NCI-H510A treated with DMSO at 0.1 percent for 48 hours (cell line): ENCODE results near the gene MPEG1.

Experiments
- DNase-seq: peaks from one replicate; lab custom pipeline; 2025; lab: John Stamatoyannopoulos, UW

MPEG1 gene, protein sequence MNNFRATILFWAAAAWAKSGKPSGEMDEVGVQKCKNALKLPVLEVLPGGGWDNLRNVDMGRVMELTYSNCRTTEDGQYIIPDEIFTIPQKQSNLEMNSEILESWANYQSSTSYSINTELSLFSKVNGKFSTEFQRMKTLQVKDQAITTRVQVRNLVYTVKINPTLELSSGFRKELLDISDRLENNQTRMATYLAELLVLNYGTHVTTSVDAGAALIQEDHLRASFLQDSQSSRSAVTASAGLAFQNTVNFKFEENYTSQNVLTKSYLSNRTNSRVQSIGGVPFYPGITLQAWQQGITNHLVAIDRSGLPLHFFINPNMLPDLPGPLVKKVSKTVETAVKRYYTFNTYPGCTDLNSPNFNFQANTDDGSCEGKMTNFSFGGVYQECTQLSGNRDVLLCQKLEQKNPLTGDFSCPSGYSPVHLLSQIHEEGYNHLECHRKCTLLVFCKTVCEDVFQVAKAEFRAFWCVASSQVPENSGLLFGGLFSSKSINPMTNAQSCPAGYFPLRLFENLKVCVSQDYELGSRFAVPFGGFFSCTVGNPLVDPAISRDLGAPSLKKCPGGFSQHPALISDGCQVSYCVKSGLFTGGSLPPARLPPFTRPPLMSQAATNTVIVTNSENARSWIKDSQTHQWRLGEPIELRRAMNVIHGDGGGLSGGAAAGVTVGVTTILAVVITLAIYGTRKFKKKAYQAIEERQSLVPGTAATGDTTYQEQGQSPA

DNA sequence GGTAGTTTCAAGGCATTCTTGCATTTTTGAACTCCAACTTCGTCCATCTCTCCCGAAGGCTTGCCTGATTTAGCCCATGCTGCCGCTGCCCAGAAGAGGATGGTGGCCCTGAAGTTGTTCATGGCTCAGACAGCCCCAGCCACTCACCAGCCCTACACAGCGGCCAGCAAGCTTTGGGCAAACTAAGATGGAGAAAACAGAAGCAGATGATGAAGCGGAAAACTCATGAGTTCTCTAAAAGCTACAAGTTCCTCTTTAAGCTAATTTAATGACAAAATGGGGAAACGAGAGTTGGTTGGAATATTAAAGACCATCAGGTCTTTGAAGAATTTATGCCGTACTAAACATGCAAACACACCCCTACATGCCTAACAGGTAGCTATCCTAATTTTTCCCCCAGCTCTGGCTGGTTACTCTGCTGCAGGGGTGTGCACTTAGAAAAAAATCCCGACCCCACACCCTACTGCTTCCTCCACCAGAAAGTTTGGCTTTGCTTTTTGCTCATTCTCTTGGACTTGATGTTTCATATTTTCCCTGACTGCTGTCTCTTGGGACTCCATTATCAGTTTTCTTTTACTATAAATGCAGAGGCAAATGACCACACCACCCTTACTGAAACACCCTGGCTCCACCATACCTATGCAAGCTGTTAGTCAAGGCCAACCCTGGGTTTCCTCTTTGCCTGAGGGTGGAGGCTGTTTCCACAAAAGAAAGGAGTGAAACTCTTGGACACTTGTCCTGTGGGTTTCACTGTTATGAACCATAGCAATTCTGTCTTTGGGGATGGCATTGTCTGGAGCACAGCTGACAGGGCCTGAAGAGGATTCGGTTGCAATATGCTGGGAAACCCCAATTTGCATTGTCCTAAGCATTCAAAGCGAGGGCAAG, at the start of gene MPEG1:
TSS of gene MPEG1 (minus strand) at position 184 of the 888 bp plus-strand sequence. CDS start at position 122, 62 bp downstream.
- DNase-seq = no peak

DNA sequence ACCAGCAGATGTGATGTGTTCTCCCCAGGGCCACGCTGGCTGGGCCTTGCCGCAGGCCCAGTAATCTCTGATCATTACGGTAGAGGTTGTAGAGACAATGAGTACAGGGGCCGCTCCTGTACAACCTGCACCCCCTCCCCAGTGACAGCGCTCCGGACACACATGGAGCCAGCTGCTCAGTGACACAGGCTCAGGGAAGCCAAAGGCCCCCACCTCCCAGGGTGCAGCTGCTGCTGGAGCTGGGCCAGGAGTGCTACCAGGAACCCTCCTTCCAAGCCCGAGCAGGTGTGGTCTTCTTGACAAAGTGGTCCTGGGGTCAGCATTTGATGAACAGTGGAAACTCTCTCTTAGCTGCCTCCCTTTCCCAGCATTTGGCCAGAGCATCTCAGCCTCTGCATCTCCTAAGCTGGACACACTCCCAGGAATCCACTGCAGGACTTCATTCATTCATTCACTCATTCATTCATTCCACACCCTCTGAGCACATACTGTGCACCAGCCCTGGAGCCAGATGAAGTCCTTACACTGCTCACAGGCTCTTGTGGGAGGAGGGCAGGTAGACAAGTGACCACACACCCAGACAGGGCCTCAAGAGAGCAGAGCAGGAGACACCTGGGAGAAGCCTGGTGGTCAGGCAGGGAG, 49.6 kb upstream of the MPEG1 start:
- DNase-seq = no peak

DNA sequence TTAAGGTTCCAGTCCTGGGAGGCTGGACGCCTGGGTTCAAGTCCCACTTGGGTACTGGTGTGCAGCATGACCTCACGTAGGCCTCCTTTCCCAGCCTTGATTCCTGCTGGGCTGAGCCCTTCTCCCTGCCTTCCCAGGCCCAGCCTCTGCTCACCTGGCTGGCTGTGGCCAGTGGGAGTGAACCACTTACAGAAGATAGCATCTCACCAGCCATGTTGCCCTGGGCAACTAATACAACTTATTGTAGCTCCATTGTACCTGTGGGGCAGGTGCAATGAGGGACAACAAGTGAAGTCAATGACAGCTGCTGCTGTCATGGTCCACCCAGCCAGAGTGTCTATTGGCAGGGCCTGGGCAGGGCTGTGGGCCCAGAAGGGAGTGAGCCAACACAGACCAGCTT, 48.4 kb upstream of the MPEG1 start:
- no peak for DNase-seq

DNA sequence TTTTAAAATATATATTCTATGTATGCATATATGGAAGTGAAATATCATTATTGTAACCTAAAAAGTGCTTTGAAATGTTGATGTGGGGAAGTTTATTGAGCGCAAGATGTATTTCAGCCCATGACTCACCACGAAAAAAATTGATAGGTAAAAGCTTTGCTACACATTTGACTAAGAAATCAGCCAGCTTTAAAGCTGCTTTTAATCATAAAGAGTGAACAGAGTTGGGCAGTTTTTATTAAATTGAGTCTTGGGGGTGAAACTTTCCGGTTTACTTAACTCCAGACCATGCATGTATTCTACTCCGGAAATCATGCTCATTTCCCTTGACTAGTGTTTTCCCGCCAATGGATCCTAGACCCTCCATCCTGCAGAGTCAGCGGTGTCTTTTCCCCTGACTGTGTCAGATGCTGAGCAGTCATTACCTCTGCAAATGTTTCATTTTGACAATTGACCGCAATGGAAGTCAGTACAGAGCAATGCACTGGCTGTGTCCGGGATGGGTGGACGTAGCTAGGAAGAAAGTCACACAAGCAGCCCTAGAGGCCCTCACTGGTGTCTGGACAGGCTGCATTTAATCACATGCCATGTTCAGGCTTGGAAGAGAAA, 47.2 kb upstream of the MPEG1 start:
- DNase-seq = no peak

DNA sequence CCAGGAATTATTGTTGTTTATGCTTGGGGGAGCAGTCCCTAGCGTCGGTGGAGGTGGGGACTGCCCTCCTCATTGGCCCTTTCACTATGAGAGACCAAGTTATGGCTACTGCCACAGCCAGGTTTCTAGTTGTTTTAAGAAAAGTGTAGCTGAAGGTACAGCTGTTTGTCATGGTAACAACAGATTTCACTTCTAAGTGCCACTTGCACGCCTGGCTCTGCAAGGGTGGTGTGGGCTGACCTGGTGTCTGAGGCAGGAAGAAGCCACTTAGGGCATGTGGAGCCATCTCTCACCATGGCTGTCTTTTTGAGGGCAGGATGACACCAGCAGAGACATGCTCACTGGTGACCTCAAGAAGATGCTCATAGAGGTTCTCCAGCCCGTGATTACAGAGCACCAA, 46.3 kb upstream of the MPEG1 start:
- DNase-seq = no peak

DNA sequence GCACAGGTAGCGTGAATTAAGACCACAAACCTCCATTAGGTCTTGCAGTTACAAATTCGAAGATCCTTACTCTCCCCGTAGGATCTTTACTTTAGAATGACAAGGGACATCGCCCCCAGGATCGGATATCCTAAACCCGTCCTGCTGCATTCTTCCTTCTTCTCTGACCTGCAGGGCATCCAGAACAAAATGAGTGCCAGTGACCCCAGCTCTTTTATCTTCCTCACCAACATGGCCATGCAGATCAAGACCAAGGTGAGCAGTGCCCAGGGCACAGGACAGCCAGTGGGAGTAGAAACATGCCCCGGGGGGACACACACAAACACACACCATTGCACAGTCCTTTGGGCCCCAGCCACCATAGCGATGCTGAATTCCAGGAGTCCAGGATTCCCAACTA, 42.6 kb upstream of the MPEG1 start:
- no peak for DNase-seq

DNA sequence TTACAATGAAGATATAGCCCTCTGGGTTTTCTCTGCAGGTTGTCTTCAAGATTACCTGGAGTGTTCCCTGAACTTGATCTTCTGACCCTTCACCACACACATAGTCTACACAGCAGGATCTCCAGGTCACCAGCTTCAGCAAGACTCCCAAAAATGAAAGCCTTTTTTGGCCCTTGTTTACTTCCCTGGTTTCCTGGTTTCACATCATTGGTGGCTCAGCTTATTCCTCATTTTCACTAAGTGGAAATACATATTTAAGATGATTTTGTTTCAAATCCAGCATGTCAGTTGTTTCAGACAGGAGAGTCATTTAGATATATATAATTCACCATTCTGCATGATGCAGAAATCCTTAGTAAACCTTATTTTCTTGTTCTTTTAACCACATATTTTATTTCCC, 41.6 kb upstream of the MPEG1 start:
- DNase-seq = no peak

DNA sequence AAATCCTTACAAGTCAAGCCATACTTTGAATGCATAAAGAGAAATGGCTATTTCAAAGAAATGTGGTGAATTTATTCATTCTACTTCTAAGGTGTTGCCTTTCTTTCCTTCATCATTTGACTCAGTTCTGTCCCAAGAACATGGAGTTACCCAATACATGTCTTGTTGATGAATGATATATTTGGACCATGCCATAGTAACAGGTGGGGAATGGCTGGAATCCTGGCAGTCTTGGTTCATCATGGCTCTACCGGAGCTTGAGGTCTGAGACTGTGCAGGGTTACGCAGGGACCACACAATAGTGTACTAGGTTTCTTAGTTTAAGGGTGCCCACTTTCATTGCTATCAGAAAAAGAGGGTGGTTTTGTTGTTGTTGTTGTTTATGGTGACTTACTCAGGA, 40.3 kb upstream of the MPEG1 start:
- no peak for DNase-seq

DNA sequence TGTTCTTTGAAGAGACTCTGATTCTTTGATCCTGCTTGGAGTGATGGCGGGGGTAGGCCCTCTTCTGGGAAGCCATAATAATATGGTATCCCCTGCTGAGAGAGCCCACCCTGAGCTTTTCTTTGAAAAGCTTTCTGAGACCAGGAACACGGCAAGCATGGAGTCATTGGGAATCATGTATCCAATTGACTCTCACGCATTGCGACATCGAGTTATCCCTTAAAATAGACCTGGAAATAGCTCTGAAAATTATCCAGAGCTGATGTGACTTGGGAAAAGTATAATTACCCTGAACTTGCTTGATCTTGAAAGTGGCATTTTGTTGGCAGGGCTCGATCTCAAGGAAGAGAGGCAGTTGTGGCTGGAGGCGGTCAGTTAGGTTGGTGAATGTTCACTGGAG, 36.8 kb upstream of the MPEG1 start:
- DNase-seq = no peak

DNA sequence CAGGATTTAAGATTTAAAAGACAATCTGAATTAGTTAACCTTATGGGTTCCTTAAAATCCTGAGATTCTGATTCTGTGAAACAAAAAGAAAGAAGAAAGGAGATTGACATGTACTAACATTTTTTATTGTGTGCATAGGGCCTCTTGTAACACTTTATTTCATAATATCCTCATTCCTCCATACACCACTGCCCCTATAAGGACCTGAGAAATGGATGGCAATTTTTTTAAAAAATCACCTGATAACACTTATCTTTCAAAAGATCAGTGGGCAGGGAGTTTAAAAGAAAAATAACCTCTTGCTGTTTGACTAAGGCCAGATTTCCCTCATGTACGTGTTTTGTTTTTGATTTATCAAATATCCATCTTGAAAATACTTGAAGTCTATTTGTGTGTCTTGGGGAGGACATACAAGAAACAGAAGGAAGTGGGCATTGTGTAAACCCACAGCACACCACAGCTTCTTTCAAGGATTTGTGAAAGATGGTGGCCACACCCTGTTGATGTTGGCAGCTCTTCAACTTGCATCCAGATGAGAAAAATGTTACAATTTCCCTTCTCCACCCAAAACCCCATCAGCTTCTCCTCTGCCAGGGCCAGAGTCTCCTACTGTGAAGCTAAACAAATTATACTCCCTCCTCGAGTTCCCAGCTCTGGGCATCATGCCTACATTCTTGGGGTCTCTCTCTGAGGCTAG, 35.0 kb upstream of the MPEG1 start:
- no peak for DNase-seq

DNA sequence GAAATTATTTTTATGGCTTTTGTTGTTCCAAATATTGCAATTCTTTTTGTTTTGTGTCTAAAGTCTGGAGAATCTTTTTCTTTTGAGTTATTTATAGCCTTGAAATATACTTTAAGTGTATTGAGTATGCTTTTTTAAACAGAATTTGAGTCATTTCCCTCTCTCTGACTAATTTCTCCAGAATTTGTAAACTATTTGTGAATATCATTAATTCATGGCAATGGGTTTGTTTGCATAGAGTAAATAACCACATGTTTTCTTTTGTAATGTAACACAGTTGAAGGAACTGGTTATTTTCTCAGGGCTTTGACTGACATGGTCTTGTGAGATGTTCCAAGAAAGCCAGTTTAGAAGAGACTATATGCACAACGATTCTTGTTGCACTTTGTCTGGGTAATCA, 30.9 kb upstream of the MPEG1 start:
- DNase-seq = no peak

DNA sequence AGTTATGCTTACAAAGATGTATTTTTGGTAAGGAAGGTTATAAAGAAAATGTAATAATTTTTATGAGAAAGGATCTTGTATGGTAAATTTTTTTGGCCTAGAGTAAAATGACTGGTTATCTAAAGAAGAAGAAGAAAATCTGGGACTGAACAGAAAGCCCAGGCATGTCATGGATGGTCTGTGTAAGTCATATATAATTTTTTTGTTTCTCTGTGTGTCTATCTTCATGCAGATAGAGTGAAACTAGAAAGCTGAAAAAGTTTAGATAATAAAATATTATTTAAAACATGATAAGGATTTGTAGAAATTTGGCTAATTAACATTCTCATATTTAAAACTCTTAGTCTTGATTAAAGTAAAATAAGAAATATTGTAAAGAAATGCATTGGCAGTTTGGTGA, 27.6 kb upstream of the MPEG1 start:
- DNase-seq = no peak

DNA sequence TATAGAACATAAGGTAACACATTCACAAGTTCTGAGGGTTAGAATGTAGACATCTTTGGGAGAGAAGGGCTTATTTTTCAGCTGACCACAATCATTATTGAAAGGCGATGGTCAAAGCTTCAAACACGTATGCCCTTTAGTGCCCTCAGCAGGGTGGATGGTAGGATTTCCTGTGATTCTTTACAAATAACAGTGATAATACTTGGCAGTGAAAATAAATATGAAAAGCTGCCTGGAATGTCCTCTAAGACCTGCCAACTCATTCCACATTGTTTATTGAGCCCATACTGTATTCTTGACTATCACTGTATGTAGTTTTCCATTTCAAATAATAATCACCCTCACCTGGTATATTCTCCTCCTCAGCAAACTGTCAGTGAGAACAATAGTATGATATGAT, 13.7 kb upstream of the MPEG1 start:
- DNase-seq = no peak

DNA sequence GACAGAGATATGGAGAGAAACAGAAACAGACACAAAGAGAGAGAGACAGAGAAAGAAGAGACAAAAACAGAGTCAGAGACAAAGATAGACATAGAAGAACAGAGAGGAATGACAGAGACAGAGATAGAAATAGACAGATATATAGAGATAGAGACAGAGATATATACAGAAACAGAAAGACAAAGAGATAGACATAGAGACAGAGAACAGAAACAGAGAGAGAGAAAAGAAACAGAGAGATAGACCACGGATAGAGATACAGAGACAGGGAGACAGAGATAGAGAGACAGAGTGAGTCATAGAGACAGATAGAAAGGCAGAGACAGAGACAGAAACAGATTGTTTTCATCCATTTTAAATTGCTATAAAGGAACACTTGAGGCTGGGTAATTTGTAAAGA, 12.3 kb upstream of the MPEG1 start:
- no peak for DNase-seq

DNA sequence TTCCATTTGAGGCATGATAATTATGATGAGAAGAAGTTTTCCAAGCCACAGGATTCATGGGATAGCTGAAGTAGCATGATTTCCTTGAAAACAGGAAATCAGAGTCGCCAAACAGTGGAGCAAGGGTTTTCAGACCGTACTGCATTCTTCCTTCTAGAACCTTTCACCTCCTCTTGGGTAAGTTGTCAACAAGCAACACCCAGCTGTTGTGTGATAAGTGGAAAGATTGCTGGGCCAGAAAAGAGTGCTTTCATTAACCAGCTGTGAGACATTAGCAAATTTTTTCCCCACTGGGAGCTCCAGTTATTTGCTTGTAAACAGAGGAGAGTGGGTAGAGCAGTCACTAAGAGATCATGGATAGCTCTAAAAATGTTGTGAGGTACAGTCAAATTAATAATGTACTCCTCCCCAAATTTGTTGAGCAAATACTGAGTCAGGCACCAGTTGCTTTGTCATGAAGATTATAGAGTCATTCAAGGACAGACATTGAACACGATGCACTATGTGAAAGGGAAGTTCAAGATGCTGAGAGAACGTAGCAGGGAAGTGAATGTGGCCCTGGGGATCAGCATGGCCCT, 11.7 kb upstream of the MPEG1 start:
- DNase-seq = no peak

DNA sequence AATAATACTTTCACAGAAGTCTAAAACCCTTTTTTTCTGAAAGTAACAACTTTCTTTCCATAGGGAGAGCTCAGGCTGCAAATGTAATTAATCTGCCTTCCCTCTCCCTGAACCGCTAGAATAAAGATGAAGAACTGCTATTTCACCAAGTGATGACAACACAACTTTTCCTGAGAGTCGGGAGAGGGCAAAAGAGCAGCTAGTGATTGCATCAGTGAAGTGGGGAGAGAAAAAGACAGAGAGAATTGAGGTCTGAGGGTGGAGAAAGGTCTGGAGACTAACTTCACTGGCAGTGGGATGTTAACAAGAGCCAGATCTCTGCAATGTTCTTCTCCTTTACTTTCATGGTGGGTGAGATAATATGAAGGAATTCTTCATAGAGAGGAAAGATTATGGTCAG, 10.9 kb upstream of the MPEG1 start:
- DNase-seq = no peak

DNA sequence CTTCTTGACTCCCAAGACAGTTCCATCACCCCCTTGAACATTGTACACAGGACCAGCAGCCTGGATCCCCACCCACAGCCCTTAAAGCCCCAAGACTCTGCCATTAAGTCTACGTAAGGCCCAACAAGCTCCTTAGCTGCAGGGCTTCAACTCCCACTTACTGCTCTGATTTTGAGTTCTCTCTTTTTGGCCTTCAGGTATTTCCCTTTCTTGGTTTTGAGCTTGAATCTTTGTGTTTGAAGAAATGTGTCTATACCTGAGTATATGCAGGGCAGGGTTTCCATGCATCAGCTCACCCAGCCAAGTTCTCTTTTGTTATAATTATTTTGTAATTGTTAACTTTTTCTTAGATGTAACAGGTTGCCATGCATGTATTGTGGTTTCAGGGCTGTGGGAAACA, 10.4 kb upstream of the MPEG1 start:
- no peak for DNase-seq

DNA sequence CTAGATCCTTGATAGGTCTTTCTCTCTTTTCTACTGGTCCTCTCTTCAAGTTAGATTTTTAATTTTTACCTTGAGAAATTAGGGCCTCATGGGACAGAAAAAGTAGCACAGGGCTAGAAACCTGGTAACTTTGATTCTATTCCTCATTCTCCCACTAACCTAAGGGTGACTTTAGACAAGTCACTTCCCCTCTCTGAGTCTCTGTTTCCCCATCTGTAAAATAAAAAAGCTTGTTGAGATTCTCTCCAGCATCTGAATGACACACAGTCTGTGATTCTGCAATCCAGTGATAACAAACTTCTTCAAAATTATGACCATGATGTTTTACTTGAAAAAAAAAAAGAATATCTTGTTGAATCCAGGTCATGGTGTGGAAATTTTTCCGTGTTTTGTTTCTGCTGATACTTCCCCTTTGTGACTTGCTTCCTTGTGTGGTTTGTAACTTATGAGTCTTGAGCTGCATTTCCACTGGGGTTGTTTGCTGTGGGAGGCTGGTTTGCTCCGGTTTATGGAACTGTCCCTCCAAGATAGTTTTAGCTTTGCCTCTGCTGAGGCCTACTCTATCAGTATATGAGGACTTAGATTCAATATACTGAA, 9.8 kb upstream of the MPEG1 start:
- DNase-seq = no peak

DNA sequence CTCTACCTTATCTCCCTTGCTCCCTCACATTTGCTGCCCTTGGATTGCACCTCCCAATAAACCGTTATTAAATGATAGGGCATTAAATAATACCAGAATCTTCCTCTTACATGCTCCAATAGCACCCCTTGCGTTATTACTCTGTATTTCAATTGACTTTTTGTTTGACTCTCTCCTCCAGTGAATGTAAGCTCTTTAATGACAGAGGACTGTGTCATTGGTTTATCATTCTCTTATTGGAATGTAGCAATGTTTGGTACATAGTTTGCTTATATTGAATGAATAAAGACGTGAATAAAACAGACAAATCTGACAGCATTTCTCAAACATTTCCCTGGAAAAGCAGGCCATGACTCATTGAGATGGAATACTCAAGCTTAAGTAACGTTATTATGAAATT, 8.7 kb upstream of the MPEG1 start:
- DNase-seq = no peak

DNA sequence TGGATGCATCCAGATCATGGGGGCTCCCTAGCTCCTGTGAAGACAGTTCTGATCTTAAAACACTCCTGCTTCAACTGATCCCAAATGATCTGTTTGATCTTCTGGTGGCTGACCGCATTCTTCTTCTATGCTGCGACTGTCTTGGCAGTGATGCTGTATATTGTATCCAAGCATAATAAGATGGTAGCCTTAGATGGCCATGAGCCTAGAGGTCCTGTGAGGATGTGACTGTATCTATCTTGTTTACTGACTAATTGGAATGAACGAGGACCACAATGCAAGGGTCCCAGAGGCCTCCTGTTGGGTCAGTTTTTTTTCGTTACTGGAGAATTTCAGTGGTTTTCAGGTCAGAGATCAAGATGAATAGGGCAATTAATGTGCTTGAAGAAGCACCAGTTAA, 7.1 kb upstream of the MPEG1 start:
- no peak for DNase-seq
